Melanocyte of skin (primary cell): ENCODE data around the gene ATF3. TPM values are rescaled to one million over a fixed set of nuclear protein-coding genes. Genes with fewer than 3 reads are reported as not detected.

Source experiments
- total RNA-seq, 2 donors: library from RNA; depleted of rRNA; stranded (reverse); fragments of >200 nt; gene quantifications; 2 replicates each; pipeline ENCODE4 v1.2.3, GENCODE V29; 2012

The ATF3 gene, protein sequence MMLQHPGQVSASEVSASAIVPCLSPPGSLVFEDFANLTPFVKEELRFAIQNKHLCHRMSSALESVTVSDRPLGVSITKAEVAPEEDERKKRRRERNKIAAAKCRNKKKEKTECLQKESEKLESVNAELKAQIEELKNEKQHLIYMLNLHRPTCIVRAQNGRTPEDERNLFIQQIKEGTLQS
- 1 to 10 TPM; 4.7 to 5.9 TPM for total RNA-seq

DNA sequence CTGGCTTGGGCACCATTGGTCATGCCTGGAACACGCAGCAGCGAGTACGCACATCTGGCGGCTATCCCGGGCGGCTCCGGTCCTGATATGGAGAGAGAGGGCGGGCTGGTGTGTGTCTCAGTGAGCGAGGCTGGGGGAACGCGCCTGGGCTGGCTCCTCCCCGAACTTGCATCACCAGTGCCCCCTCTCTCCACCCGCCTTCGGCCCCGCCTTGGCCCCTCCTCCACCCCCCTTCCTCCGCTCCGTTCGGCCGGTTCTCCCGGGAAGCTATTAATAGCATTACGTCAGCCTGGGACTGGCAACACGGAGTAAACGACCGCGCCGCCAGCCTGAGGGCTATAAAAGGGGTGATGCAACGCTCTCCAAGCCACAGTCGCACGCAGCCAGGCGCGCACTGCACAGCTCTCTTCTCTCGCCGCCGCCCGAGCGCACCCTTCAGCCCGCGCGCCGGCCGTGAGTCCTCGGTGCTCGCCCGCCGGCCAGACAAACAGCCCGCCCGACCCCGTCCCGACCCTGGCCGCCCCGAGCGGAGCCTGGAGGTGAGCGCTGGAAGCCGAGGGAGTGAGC is at the start of gene ATF3:
ATF3 (plus strand) TSS at position 370 of the 567 bp plus-strand sequence. CDS start 6,261 bp downstream, outside the sequence.

Other genes with a start within 250 kb of the ATF3 start
- 10 to 100 TPM; 14.5 to 22.6 TPM for gene PACC1, start 193.9 kb upstream of the ATF3 start, total RNA-seq
- 10 to 100 TPM; 24.4 to 26.3 TPM for gene NENF, start 175.8 kb upstream of the ATF3 start, total RNA-seq
- gene BATF3, start 91.1 kb downstream of the ATF3 start, total RNA-seq = 1 to 10 TPM; 1.7 to 2.8 TPM
- 10 to 100 TPM; 31.3 to 42.0 TPM for gene NSL1, start 183.0 kb downstream of the ATF3 start, total RNA-seq
- 10 to 100 TPM; 13.7 to 17.6 TPM for gene TATDN3, start 183.1 kb downstream of the ATF3 start, total RNA-seq
- under 1 TPM in 1 of 2 donors, not detected in 1; 0.34 TPM for gene SPATA45, start 238.9 kb downstream of the ATF3 start, total RNA-seq
- gene FLVCR1, start 249.5 kb downstream of the ATF3 start, total RNA-seq = 10 to 100 TPM; 13.1 to 17.0 TPM